Sigmoid colon (tissue), 7 donors: ENCODE data around the gene UBR7. TPM values are rescaled to one million over a fixed set of nuclear protein-coding genes. Genes with fewer than 3 reads are reported as not detected.

ENCODE experiments used
- DNase-seq: peaks from one replicate; pipeline ENCODE4 v3.0.0-alpha.2; 2019
- H3K27ac ChIP-seq, 4 donors: fragments of 200-600 bp; sonication (generic); one replicate each; pipeline ENCODE4 v1.5.1; 2016 to 2019; ENCODE audit warnings: mild to moderate bottlenecking in 1 of 4
- H3K27me3 ChIP-seq, 3 donors: fragments of 200-600 bp; sonication (generic); one replicate each; pipeline ENCODE4 v1.5.1; 2019; ENCODE audit warnings: mild to moderate bottlenecking in 1 of 3
- H3K36me3 ChIP-seq, 4 donors: fragments of 200-600 bp; sonication (generic); one replicate each; pipeline ENCODE4 v1.5.1; 2016 to 2019
- H3K4me1 ChIP-seq, 4 donors: fragments of 200-600 bp; sonication (generic); one replicate each; pipeline ENCODE4 v1.5.1; 2017 to 2019
- H3K4me3 ChIP-seq, 4 donors: fragments of 200-600 bp; sonication (generic); one replicate each; pipeline ENCODE4 v1.5.1; 2017 to 2019; ENCODE audit warnings: mild to moderate bottlenecking in 2 of 4, moderate library complexity in 1 of 4
- H3K9me3 ChIP-seq, 4 donors: fragments of 200-600 bp in 3 of 4; sonication (generic) in 3 of 4; one replicate each; pipeline versions ENCODE4 v1.5.1 to v1.6.1; 2013 to 2019
- EP300 ChIP-seq, 4 donors: sonication (generic); formaldehyde crosslinking; IDR thresholded peaks; one replicate each; pipeline ENCODE4 v1.6.1; 2017; ENCODE audit warnings: antibody characterized with exemption in 4 of 4
- POLR2A ChIP-seq, 2 donors: fragments of 450-650 bp; IDR thresholded peaks; one replicate each; pipeline ENCODE4 v1.6.1; 2016; ENCODE audit warnings: antibody characterized with exemption in 2 of 2, mild to moderate bottlenecking in 2 of 2, moderate library complexity in 2 of 2
- POLR2AphosphoS5 ChIP-seq, 4 donors: sonication (generic); formaldehyde crosslinking; IDR thresholded peaks; one replicate each; pipeline ENCODE4 v1.6.1; 2017; ENCODE audit warnings: antibody characterized with exemption in 4 of 4
- WGBS, 2 donors: extraction: QIAGEN DNeasy Blood & Tissue Kit; methylation state at CpG; one replicate each; pipeline ENCODE4 v1.1.7; 2013; 5-methylcytosine and 5-hydroxymethylcytosine counted together
- intact Hi-C: fragments of 100-400 bp; cut with DNase I; formaldehyde crosslinking; loops from one replicate; pipeline ENCODE4 v1.15.1; 2023
- polyA plus RNA-seq, 3 donors: library from polyadenylated mRNA; stranded (reverse); fragments of 200-250 nt; gene quantifications; one replicate each; pipeline ENCODE4 v1.2.3, GENCODE V29; 2013
- total RNA-seq, 4 donors: library from RNA; depleted of rRNA; stranded (reverse); fragments of >200 nt; gene quantifications; one replicate each; pipeline ENCODE4 v1.1.0, GENCODE V29; 2016
- TF ChIP-seq, protein P1 (sequence below), 4 experiments: fragments of 450-650 bp in 3 of 4; fragments of 200-600 bp in 1 of 4; IDR thresholded peaks; one replicate each; pipeline ENCODE4 v1.5.1; 2016 to 2019; ENCODE audit warnings: antibody characterized with exemption in 4 of 4, mild to moderate bottlenecking in 3 of 4, moderate library complexity in 2 of 4
- donor health status: healthy with polysubstance abuse.
- donor health status: Bipolar disorder and iron deficiency.
- donor health status: healthy.

Gene UBR7
- total and polyA plus RNA-seq, 7 donors, result 15.5 to 32.1 (median 25.4) TPM

DNA sequence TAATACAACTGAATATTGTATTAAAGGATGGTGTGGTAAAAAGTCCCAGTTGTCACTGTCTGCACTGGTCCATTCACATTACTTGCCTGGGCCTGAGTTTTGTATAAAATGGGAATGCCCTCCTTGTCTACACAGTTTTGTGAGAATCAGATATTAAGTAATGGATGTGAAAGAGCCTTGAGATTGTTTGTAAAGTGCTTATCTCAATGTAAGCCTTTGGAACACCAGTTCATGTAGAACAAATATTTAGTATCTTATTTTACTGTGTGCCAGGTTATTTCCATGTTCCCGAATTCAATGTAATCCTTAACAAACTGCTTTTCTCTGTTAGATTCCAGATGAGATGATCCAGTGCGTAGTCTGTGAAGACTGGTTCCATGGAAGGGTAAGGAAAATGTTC, 7.5 kb downstream of the UBR7 start:
- no peak for DNase-seq
- peaks cover 7 to 93% (median 27%) of the 10 kb centered on the region in 4 donors for H3K36me3 ChIP-seq
- peaks cover 0 to 2% (median under 1%) of the 10 kb centered on the region in 4 donors for H3K4me1 ChIP-seq
- TF ChIP-seq POLR2AphosphoS5 (IDR thresholded peaks at IDR 0.05) (no peak), POLR2A (IDR thresholded peaks at IDR 0.05) (no peak), EP300 (IDR thresholded peaks at IDR 0.05) (no peak)
- TF ChIP-seq, protein P1, sequence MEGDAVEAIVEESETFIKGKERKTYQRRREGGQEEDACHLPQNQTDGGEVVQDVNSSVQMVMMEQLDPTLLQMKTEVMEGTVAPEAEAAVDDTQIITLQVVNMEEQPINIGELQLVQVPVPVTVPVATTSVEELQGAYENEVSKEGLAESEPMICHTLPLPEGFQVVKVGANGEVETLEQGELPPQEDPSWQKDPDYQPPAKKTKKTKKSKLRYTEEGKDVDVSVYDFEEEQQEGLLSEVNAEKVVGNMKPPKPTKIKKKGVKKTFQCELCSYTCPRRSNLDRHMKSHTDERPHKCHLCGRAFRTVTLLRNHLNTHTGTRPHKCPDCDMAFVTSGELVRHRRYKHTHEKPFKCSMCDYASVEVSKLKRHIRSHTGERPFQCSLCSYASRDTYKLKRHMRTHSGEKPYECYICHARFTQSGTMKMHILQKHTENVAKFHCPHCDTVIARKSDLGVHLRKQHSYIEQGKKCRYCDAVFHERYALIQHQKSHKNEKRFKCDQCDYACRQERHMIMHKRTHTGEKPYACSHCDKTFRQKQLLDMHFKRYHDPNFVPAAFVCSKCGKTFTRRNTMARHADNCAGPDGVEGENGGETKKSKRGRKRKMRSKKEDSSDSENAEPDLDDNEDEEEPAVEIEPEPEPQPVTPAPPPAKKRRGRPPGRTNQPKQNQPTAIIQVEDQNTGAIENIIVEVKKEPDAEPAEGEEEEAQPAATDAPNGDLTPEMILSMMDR (IDR thresholded peaks at IDR 0.05), result no peak
- intact Hi-C loops, result no loop called here
- no peak overlapping the region for H3K4me3 ChIP-seq
- H3K9me3 ChIP-seq, result no peaks in the 10 kb centered on the region
- no peaks in the 10 kb centered on the region for H3K27me3 ChIP-seq
- 85 to 90% methylated on average over 2 of the region's 2 CpGs for WGBS, 2 donors
- H3K27ac ChIP-seq, result no peak overlapping the region

DNA sequence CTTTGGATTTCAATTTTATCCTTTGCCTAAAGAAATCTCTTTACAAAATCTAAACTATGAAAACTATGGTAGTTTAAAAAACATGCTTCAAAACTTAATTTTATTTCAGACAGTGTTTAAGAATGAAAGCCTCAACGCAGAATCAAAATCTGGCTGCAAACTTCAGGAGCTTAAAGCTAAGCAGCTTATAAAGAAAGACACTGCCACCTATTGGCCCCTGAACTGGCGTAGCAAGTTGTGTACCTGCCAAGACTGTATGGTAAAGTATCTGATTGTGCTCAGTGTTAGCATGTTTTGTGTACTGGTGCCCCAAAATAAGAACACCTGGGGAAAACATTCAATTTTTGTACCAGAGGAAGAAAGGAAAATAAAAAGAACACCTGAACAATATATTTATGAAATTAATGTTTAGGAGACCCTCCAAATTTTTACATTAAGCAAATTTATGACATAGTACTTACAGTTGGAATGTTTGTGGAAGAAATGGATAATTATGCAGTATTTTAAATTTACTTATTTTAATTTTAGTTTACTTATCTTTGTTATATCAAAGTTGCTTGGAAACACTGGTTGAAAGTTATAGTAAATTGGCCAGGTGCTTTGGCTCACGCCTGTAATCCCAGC, 12.2 kb downstream of the UBR7 start:
- Histone ChIP-seq H3K4me3 (no peak overlapping the region), H3K36me3 (peaks cover 8 to 99% (median 47%) of the 10 kb centered on the region in 4 donors), H3K27ac (no peak overlapping the region), H3K9me3 (no peaks in the 10 kb centered on the region), H3K4me1 (no peaks in the 10 kb centered on the region), H3K27me3 (no peaks in the 10 kb centered on the region)
- 44 to 63% methylated on average over 3 of the region's 3 CpGs for WGBS, 2 donors
- DNase-seq, result no peak
- intact Hi-C loops, result no loop called here
- TF ChIP-seq, protein P1 (IDR thresholded peaks at IDR 0.05), result peak in 1 of 4 experiments; percentile 32
- TF ChIP-seq POLR2AphosphoS5 (IDR thresholded peaks at IDR 0.05), result no peak

DNA sequence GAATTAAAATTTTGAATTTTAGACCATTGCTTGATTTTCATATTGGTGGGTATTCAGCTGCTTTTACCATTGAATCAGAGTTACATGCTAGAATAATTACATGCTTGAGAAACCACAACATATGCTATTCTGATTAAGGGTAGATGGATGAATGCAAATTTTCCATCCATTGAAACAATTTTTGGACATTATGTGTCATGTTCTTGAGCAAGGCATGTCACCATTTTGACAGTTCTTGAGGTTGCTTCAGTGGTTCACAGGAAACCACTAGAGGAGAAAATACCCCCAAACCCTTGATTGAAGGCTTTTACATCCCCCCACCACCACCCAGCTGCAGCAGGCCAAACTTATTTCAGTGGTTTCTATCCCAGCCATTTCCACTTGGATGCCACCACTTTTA, 13.5 kb downstream of the UBR7 start:
- Histone ChIP-seq H3K36me3 (peaks cover 8 to 99% (median 46%) of the 10 kb centered on the region in 4 donors), H3K4me1 (no peaks in the 10 kb centered on the region), H3K27ac (no peak overlapping the region), H3K27me3 (no peaks in the 10 kb centered on the region), H3K4me3 (no peak overlapping the region), H3K9me3 (no peaks in the 10 kb centered on the region)
- no peak for DNase-seq
- intact Hi-C loops, result no loop called here
- TF ChIP-seq POLR2AphosphoS5 (IDR thresholded peaks at IDR 0.05) (no peak), EP300 (IDR thresholded peaks at IDR 0.05) (no peak), POLR2A (IDR thresholded peaks at IDR 0.05) (no peak)
- TF ChIP-seq, protein P1 (IDR thresholded peaks at IDR 0.05), result no peak

DNA sequence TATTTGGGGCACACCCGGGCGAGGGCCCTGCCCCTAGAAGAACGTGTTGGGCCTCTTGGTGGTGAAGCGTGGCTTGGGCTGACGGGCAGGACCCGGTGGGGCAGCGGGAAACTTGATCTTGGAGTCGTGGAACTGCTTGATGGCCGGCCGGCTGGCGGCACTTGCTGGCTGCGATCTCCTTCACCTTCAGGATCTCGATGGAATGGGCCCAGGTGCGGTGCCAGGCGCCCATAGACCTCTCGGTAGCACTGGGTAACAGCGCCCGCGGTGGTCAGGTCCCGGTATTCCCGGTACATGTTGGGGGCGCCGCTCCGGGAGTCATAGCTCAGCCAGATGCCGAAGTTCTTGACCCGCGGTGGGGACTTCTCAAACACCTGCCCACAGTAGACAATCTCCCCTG, 16.5 kb downstream of the UBR7 start:
- Histone ChIP-seq H3K9me3 (no peaks in the 10 kb centered on the region), H3K27me3 (no peaks in the 10 kb centered on the region), H3K4me1 (no peaks in the 10 kb centered on the region), H3K4me3 (no peak overlapping the region), H3K36me3 (peaks cover 17 to 99% (median 50%) of the 10 kb centered on the region in 4 donors), H3K27ac (no peak overlapping the region)
- 97% methylated on average over 27 of the region's 27 CpGs for WGBS, 2 donors
- no peak for DNase-seq
- TF ChIP-seq, protein P1 (IDR thresholded peaks at IDR 0.05), result no peak
- TF ChIP-seq EP300 (IDR thresholded peaks at IDR 0.05), result no peak
- no peak for TF ChIP-seq POLR2A (IDR thresholded peaks at IDR 0.05)
- no peak for TF ChIP-seq POLR2AphosphoS5 (IDR thresholded peaks at IDR 0.05)
- intact Hi-C loops, result no loop called here

DNA sequence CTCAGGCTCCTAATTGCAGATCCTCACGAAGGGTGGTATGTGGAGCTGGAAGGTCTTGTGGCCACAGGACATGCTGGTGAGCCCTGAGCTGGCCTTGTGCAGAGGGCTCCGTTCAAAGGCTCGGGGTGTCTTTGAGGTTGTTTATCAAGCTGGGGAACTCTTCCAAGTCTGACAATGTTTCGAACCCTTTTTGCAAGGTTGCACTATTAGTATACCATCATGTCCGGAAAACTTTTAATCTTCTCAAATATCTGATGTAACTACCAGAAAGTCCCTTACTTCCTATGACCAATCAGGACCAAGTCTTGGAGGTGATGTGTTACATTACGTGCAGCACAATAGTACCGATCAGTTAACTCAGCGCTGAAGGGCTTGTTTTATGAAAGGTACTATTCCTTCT, 21.5 kb downstream of the UBR7 start:
- intact Hi-C loops, result no loop called here
- Histone ChIP-seq H3K27me3 (no peaks in the 10 kb centered on the region), H3K27ac (no peak overlapping the region), H3K36me3 (peaks cover 9 to 55% (median 24%) of the 10 kb centered on the region in 4 donors), H3K9me3 (no peaks in the 10 kb centered on the region), H3K4me1 (peaks cover 0 to 14% (median 6%) of the 10 kb centered on the region in 4 donors), H3K4me3 (no peak overlapping the region)
- TF ChIP-seq EP300 (IDR thresholded peaks at IDR 0.05), result no peak
- TF ChIP-seq POLR2A (IDR thresholded peaks at IDR 0.05), result no peak
- TF ChIP-seq, protein P1 (IDR thresholded peaks at IDR 0.05), result no peak
- TF ChIP-seq POLR2AphosphoS5 (IDR thresholded peaks at IDR 0.05), result no peak
- no peak for DNase-seq
- 91 to 96% methylated on average over 8 of the region's 8 CpGs for WGBS, 2 donors
